Common myeloid progenitor, CD34-positive (primary cell): ENCODE results near the gene BATF.

Source experiments
- CTCF ChIA-PET: fragments of 350-600 bp; sonication (Branson Sonifier 250); formaldehyde crosslinking; loops from one replicate; lab custom pipeline; 2021; ENCODE audit warnings: antibody characterized with exemption; lab: Charles Lee
- POLR2A ChIA-PET: fragments of 350-600 bp; sonication (Branson Sonifier 250); formaldehyde crosslinking; loops from one replicate; lab custom pipeline; 2021; ENCODE audit warnings: antibody characterized with exemption; lab: Charles Lee
- DNase-seq, 3 donors: peaks; one replicate each; pipeline versions ENCODE4 v3.0.0 to v3.0.0-alpha.2; 2013
- H3K27ac ChIP-seq, 2 experiments: 1 replicate in 1 of 2; 2 replicates in 1 of 2; pipeline ENCODE4 v1.7.0; 2013; ENCODE audit warnings: inconsistent platforms in 2 of 2, low read length in 2 of 2, mild to moderate bottlenecking in 2 of 2, low read depth in 1 of 2, moderate library complexity in 1 of 2; ENCODE audit not compliant: severe bottlenecking in 2 of 2, insufficient read depth in 1 of 2, poor library complexity in 1 of 2
- H3K27me3 ChIP-seq, 5 experiments: replicated peaks in 2 of 5; 1 replicate in 3 of 5; 2 replicates in 2 of 5; pipeline versions ENCODE4 v1.6.1 to v1.7.0; 2013; ENCODE audit warnings: low read length in 4 of 5, mild to moderate bottlenecking in 2 of 5, moderate library complexity in 2 of 5, inconsistent platforms in 1 of 5; ENCODE audit not compliant: insufficient read depth in 5 of 5, control insufficient read depth in 4 of 5
- H3K36me3 ChIP-seq, 4 experiments: 1 replicate in 2 of 4; 2 replicates in 2 of 4; pipeline versions ENCODE4 v1.6.1 to v1.7.0; 2013; ENCODE audit warnings: low read length in 3 of 4, control low read depth in 1 of 4, mild to moderate bottlenecking in 1 of 4; ENCODE audit not compliant: control insufficient read depth in 4 of 4, insufficient read depth in 4 of 4
- H3K4me1 ChIP-seq, 4 experiments: 1 replicate in 3 of 4; 2 replicates in 1 of 4; pipeline versions ENCODE4 v1.6.1 to v1.7.1; 2013; ENCODE audit warnings: low read length in 3 of 4, mild to moderate bottlenecking in 3 of 4, control low read depth in 1 of 4, inconsistent platforms in 1 of 4, moderate library complexity in 1 of 4; ENCODE audit not compliant: control insufficient read depth in 4 of 4, insufficient read depth in 4 of 4; ENCODE audit errors: control extremely low read depth in 1 of 4
- H3K4me3 ChIP-seq, 7 experiments: 1 replicate in 4 of 7; 2 replicates in 3 of 7; pipeline versions ENCODE4 v1.5.1 to v1.7.0; 2013; ENCODE audit warnings: mild to moderate bottlenecking in 7 of 7, low read length in 6 of 7, moderate library complexity in 6 of 7, inconsistent platforms in 2 of 7, low read depth in 2 of 7, control low read depth in 1 of 7; ENCODE audit not compliant: insufficient read depth in 4 of 7, control insufficient read depth in 1 of 7; ENCODE audit errors: extremely low read depth in 1 of 7
- H3K9me3 ChIP-seq, 5 experiments: 1 replicate in 4 of 5; 2 replicates in 1 of 5; pipeline versions ENCODE4 v1.6.1 to v1.7.1; 2013; ENCODE audit warnings: low read length in 4 of 5, mild to moderate bottlenecking in 2 of 5, inconsistent platforms in 1 of 5, low read depth in 1 of 5, moderate library complexity in 1 of 5; ENCODE audit not compliant: control insufficient read depth in 4 of 5, insufficient read depth in 2 of 5; ENCODE audit errors: control extremely low read depth in 1 of 5
- WGBS: methylation state at CpG from one replicate; pipeline ENCODE4 v1.1.5; 2013; ENCODE audit not compliant: insufficient coverage; 5-methylcytosine and 5-hydroxymethylcytosine counted together

BATF gene

GRCh38 chr14:75547552-75548250, 25.4 kb downstream of the BATF start:
- POLR2A ChIA-PET: no interaction called here
- CTCF ChIA-PET: interaction anchor here (1.3 to 1.7 kb wide), 2 partner anchors 9 to 13 kb away, joined by 6 to 7 read pairs; no protein-coding TSS in a partner anchor
- no peaks in the 10 kb centered on the region for H3K9me3 ChIP-seq
- 100% methylated on average over 7 of the region's 11 CpGs for WGBS
- H3K4me1 ChIP-seq: peaks cover 0 to 20% (median 15%) of the 10 kb centered on the region in 4 experiments
- H3K4me3 ChIP-seq: no peak overlapping the region
- no peak for DNase-seq
- no peaks in the 10 kb centered on the region for H3K27me3 ChIP-seq
- H3K27ac ChIP-seq: no peak overlapping the region
- peaks cover 0 to 24% (median 11%) of the 10 kb centered on the region in 4 experiments for H3K36me3 ChIP-seq

GRCh38 chr14:75548544-75548943, 26.3 kb downstream of the BATF start:
- POLR2A ChIA-PET: no interaction called here

GRCh38 chr14:75549169-75549568, 26.9 kb downstream of the BATF start:
- DNase-seq: no peak
- 83% methylated on average over 3 of the region's 5 CpGs for WGBS
- ChIA-PET CTCF (interaction anchor here (0.8 to 1.7 kb wide), 5 partner anchors 8 to 30 kb away, joined by 3 to 6 read pairs (median 4); no protein-coding TSS in a partner anchor), POLR2A (no interaction called here)
- Histone ChIP-seq H3K4me3 (no peak overlapping the region), H3K4me1 (peaks cover 0 to 5% (median 0%) of the 10 kb centered on the region in 4 experiments), H3K9me3 (no peaks in the 10 kb centered on the region), H3K36me3 (peaks cover 0 to 24% (median 11%) of the 10 kb centered on the region in 4 experiments), H3K27ac (no peak overlapping the region), H3K27me3 (no peaks in the 10 kb centered on the region)

More at GRCh38 chr14:75548544-75548943, 26.3 kb downstream of the BATF start:
- WGBS: 76% methylated on average over 5 of the region's 7 CpGs
- Histone ChIP-seq H3K27ac (no peak overlapping the region), H3K27me3 (no peaks in the 10 kb centered on the region), H3K36me3 (peaks cover 0 to 24% (median 11%) of the 10 kb centered on the region in 4 experiments), H3K4me1 (peaks cover 0 to 12% (median 6%) of the 10 kb centered on the region in 4 experiments), H3K4me3 (no peak overlapping the region), H3K9me3 (no peaks in the 10 kb centered on the region)
- no peak for DNase-seq
- CTCF ChIA-PET: interaction anchor here (0.8 to 1.7 kb wide), 3 partner anchors 9 to 15 kb away, joined by 3 to 6 read pairs (median 4); no protein-coding TSS in a partner anchor

GRCh38 chr14:75551021-75551420, 28.8 kb downstream of the BATF start:
- H3K4me1 ChIP-seq: no peaks in the 10 kb centered on the region
- H3K9me3 ChIP-seq: no peaks in the 10 kb centered on the region
- no peak overlapping the region for H3K27ac ChIP-seq
- no peak for DNase-seq
- no peak overlapping the region for H3K4me3 ChIP-seq
- ChIA-PET CTCF (interaction anchor here (1.0 to 1.4 kb wide), 2 partner anchors 10 kb away, joined by 3 read pairs; no protein-coding TSS in a partner anchor), POLR2A (no interaction called here)
- 97% methylated on average over 4 of the region's 7 CpGs for WGBS
- H3K27me3 ChIP-seq: no peaks in the 10 kb centered on the region
- H3K36me3 ChIP-seq: peaks cover 0 to 24% (median 11%) of the 10 kb centered on the region in 4 experiments

- peaks cover 0 to 2% (median under 1%) of the 10 kb centered on the region in 4 experiments for H3K36me3 ChIP-seq
- H3K9me3 ChIP-seq: peaks cover 0 to 6% (median 3%) of the 10 kb centered on the region in 5 experiments
- CTCF ChIA-PET: interaction anchor here (0.8 to 1.7 kb wide), 5 partner anchors 8 to 119 kb away, joined by 3 to 8 read pairs (median 5); no protein-coding TSS in a partner anchor
- WGBS: 100% methylated on average over 3 of the region's 6 CpGs
- H3K27me3 ChIP-seq: no peaks in the 10 kb centered on the region
- no peak for DNase-seq
- no peak overlapping the region for H3K4me3 ChIP-seq
- POLR2A ChIA-PET: no interaction called here
- H3K4me1 ChIP-seq: no peaks in the 10 kb centered on the region
- no peak overlapping the region for H3K27ac ChIP-seq
Observed at GRCh38 chr14:75553157-75553556, 30.9 kb downstream of the BATF start.

- Histone ChIP-seq H3K4me1 (peaks cover 0 to under 1% (median 0%) of the 10 kb centered on the region in 4 experiments), H3K27ac (no peak overlapping the region), H3K4me3 (no peak overlapping the region), H3K36me3 (no peaks in the 10 kb centered on the region), H3K9me3 (peaks cover 0 to 6% (median 3%) of the 10 kb centered on the region in 5 experiments), H3K27me3 (no peaks in the 10 kb centered on the region)
- no peak for DNase-seq
- ChIA-PET CTCF (interaction anchor here (1.0 to 1.7 kb wide), 2 partner anchors 13 to 102 kb away, joined by 4 to 5 read pairs; no protein-coding TSS in a partner anchor), POLR2A (no interaction called here)
- WGBS: 45% methylated on average over 2 of the region's 4 CpGs
Observed at GRCh38 chr14:75553761-75554364, 31.6 kb downstream of the BATF start.
